Measurements from ENCODE around the gene TARS1. TPM values are rescaled to one million over a fixed set of nuclear protein-coding genes. Genes with fewer than 3 reads are reported as not detected.
A peak's percentile ranks its signal among the peaks of the same experiment; 100 is the strongest.

TARS1 gene
- total RNA-seq, 6 experiments from 2014 or later, result 163 to 199 (median 179) TPM

DNA sequence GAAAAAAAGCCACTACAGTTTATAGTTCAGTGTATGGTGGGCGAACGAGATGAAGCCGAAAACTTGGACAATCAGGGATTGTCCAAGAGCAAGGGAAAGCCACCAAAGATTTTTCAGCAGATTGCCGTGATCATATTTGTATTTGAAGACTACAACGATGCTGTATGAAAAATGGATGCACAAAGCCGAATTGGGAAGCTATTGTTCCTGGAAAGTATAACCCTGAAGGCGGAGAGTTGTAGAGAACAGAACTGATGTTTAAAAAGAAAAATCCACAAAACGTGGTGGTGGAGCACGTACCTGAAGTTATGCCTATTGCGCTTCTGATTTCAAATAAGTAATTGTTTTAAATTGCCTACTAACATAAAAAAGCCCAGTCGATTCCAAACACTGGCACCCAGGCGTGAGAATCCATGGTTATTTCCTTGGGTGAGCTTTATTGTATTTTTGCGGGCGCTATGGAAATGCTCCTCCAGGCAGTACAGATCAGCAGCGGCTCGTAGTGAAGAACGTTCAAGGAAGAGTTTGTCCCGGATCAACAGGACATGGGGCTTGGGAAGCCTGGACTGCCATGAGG is 772 bp upstream of the TARS1 start:
- H3K27me3 Mint-ChIP-seq (ENCODE audit: insufficient read depth), result no peaks in the 10 kb centered on the region
- peaks cover 8% of the 10 kb centered on the region for H3K36me3 Mint-ChIP-seq (ENCODE audit: low read depth)
- no peaks in the 10 kb centered on the region for H3K9me3 Mint-ChIP-seq
- H3K27ac Mint-ChIP-seq, result no peak overlapping the region
- peaks cover 28% of the 10 kb centered on the region for H3K4me1 Mint-ChIP-seq (ENCODE audit: low read depth)
- DNase-seq, result no peak
- no peak for TF ChIP-seq CTCF (IDR thresholded peaks at IDR 0.05)
- no peak overlapping the region for H3K4me3 Mint-ChIP-seq

DNA sequence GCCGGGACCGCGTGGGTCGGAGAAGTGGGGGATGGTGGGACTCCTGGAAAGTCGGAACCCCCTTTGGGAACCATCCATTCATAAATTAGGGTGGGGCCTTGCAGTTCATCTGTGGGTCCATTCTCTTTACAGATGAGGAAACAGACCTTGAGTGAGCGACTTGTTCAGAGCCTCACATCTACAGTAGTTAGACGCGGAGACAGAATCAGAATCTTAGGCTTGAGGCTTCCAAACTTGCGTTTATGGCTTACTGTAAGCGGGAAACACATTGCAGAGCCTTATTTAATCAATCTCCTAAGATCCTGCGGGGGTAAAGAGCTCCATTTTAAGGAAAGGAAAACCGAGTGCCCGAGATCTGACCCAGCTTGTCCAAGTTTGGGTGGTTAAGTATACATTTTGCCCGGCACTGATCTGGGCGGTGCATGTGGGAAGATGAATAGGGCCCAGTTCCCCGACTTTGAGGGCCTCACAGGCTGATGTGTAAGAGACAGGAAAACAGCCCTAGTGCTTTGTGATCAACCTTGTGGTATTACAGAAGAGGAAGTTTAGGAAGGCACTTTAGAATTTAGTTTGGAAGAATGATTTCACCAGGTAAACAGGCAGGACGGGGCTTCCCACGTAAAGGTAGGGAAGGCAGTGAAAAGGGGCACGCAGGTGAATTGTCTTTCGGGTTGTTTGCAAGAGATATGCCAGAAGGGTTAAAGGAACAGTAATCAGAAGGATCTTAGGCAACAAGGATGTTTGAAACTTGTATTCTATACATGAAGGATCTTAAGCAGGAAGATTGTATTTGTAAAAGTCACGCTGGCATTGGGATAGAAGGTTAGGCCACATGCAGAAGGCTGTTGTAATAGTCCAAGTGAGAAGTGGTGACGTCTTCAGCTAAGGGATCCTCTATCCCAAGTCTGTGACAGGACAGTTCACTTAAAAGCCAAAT is 744 bp downstream of the TARS1 start:
- no peak for TF ChIP-seq CTCF (IDR thresholded peaks at IDR 0.05)
- Mint-ChIP-seq H3K4me3 (no peak overlapping the region), H3K36me3 (ENCODE audit: low read depth) (peaks cover 20% of the 10 kb centered on the region), H3K4me1 (ENCODE audit: low read depth) (peaks cover 31% of the 10 kb centered on the region), H3K27ac (no peak overlapping the region), H3K27me3 (ENCODE audit: insufficient read depth) (no peaks in the 10 kb centered on the region), H3K9me3 (no peaks in the 10 kb centered on the region)
- DNase-seq, result peak; percentile 52

DNA sequence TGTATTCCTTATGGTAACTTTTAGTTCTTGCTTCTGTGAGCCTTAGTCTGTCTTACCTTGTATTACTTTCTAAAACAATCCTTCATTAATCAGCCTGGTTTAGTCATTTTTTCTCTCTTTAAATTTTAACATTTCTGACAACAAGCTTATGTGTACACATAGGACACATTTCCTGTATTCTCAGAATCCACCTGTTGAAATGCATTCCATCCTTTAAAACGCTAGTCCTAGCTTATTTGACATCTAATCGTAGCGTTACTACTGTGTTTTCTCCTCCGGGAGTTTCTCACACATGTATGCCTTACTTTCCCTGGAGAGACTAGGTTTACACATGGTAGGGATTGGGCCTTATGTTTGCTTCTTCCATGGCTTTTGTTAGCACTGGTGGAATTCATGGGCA is 3.8 kb downstream of the TARS1 start:
- TF ChIP-seq CTCF (IDR thresholded peaks at IDR 0.05), result no peak
- peaks cover 30% of the 10 kb centered on the region for H3K36me3 Mint-ChIP-seq (ENCODE audit: low read depth)
- H3K4me3 Mint-ChIP-seq, result peak overlapping the region; percentile 23
- no peaks in the 10 kb centered on the region for H3K27me3 Mint-ChIP-seq (ENCODE audit: insufficient read depth)
- H3K4me1 Mint-ChIP-seq (ENCODE audit: low read depth), result peaks cover 44% of the 10 kb centered on the region
- no peak overlapping the region; the same call in 1 of the 2 replicates for H3K27ac Mint-ChIP-seq
- no peaks in the 10 kb centered on the region for H3K9me3 Mint-ChIP-seq
- DNase-seq, result no peak

- peaks cover 44% of the 10 kb centered on the region for H3K4me1 Mint-ChIP-seq (ENCODE audit: low read depth)
- H3K27ac Mint-ChIP-seq, result peak overlapping the region; percentile 13; the same call in 1 of the 2 replicates
- H3K4me3 Mint-ChIP-seq, result no peak overlapping the region
Observed at GRCh38 chr5:33445798-33446197, 5.0 kb downstream of the TARS1 start.

DNA sequence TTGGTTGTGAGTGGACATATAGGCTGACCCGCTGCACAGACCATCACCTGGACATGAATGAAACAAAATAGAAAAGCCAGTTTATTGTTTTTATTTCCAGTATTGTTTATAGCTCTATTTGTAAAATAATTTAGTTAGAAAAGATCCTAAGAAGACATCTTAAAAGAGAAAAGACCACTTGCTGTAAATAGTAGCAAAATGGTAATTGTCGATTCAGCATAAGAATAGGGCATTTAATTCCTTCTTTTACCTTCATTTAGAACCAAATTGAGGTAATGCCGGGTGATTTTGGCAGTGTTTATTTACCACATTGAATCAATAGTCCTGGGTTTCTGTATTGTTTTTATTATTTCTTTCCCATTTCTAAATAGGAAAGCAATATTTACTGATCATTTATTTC is 7.4 kb downstream of the TARS1 start:
- peaks cover 42% of the 10 kb centered on the region for H3K36me3 Mint-ChIP-seq (ENCODE audit: low read depth)
- H3K4me3 Mint-ChIP-seq, result no peak overlapping the region
- H3K27ac Mint-ChIP-seq, result no peak overlapping the region
- H3K9me3 Mint-ChIP-seq, result no peaks in the 10 kb centered on the region
- peaks cover 2% of the 10 kb centered on the region; the same call in 1 of the 2 replicates for H3K27me3 Mint-ChIP-seq (ENCODE audit: insufficient read depth)
- no peak for TF ChIP-seq CTCF (IDR thresholded peaks at IDR 0.05)
- no peak for DNase-seq
- peaks cover 46% of the 10 kb centered on the region for H3K4me1 Mint-ChIP-seq (ENCODE audit: low read depth)

More at GRCh38 chr5:33445798-33446197, 5.0 kb downstream of the TARS1 start:
- DNase-seq, result no peak
- Mint-ChIP-seq H3K9me3 (no peaks in the 10 kb centered on the region), H3K36me3 (ENCODE audit: low read depth) (peaks cover 35% of the 10 kb centered on the region), H3K27me3 (ENCODE audit: insufficient read depth) (no peaks in the 10 kb centered on the region)
- no peak for TF ChIP-seq CTCF (IDR thresholded peaks at IDR 0.05)

Measured in HFFc6 (cell line).